HG03460 (cell line): ENCODE data around the gene SYNPR.
"Not testable (repeated sequence)": the region's sequence is repeated elsewhere in the genome, so short reads cannot be mapped to it uniquely, and the experiment has no call there.

Experiments
- ATAC-seq: cut with Tn5 transposase; IDR thresholded peaks from one replicate; pipeline ENCODE4 v1.9.1; 2021; ENCODE audit not compliant: unreplicated experiment

SYNPR gene

GRCh38 chr3:63607716-63608115 lies 329.6 kb downstream of the SYNPR start:
- no peak for ATAC-seq

- no peak for ATAC-seq
Measured at GRCh38 chr3:63609408-63609807, 331.3 kb downstream of the SYNPR start.

- no peak for ATAC-seq
Measured at GRCh38 chr3:63609834-63610233, 331.7 kb downstream of the SYNPR start.

DNA sequence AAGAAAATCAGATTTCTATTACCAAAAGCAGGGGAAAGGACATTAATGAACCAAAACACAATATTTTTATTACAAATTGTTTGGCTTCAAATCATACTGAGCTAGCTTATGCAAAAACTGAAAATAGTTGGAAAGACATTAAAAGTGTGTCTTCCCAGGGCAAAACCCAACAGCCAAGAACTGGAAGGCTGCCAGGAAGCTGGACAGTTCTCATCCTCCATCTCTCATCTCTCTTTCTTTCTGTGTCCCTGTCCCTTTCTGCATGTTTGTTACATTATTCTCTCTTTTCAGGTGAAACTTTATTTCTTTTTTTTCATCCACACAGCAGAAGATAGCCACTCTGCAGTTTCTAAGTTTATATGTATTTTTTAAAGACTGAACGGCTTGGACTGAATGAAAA lies 333.3 kb downstream of the SYNPR start:
- ATAC-seq = no peak

- no peak for ATAC-seq
Measured at GRCh38 chr3:63613561-63613960, 335.5 kb downstream of the SYNPR start.

DNA sequence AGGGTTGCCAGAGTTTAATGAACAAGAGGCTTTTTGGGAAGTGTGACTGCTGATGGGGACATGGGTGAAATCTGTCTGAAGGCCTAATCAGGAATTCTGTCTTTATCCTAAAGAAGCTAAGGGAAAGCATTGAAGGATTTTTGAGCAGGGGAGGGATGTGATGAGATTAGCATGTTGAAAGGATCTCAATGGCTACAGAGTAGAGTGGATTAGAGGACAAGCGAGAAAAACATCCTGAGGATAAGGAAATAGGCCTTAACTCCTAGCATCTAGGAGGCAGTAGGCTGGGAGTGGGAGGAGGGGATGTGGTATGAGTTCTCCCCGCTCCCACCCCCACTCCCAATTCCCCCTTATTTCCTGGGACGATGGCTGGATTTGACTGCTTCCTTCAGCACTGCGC lies 339.3 kb downstream of the SYNPR start:
- ATAC-seq = no peak

DNA sequence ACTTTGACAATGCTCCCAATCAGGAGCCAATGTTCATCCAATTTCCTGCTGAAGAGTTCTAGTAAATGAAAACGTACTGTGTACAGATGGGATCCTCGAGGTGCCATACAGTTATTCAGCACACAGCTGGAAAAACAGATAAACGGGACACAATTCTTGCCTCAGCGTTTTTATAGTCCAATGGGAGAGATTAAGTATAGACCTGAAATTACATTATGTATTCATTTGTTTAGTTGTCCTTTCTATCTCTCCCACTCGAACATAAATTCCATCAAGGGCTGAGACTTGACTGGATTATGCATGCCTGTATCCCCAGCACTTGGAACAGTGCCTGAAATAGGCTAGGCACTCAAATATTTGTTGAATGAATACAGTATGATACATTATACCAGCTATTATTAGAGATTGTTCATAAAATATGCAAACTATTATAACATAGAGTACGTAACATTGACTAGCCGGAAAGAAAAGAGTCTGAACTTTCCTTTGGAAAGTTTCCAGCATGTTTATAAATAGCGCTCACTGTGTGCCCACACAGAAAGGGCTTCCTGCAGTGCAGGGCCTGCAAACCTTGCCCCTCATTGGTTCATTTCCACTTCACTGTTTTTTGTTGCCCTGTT lies 346.9 kb downstream of the SYNPR start:
- no peak for ATAC-seq

- no peak for ATAC-seq
Measured at GRCh38 chr3:63631670-63632069, 353.6 kb downstream of the SYNPR start.

- no peak for ATAC-seq
Measured at GRCh38 chr3:63635186-63635585, 357.1 kb downstream of the SYNPR start.

DNA sequence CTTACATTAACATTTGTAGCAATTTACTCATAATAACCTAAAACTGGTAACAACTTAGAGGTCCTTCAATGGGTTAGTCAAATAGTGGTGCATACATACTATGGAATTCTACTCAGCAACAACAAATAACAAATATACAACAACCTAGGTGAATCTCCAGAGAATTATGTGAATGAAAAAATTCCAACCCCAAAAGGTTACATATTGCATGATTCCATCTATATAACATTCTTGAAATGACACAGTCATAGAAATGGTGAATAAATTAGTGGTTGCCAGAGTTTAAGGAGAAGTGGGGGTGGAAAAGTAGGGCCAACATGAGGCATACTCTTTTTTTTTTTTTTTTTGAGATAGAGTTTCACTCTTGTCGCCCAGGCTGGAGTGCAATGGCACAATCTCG lies 361.7 kb downstream of the SYNPR start:
- ATAC-seq = no peak

- ATAC-seq = no peak
Measured at GRCh38 chr3:63642488-63642887, 364.4 kb downstream of the SYNPR start.

- ATAC-seq = no peak
Measured at GRCh38 chr3:63644212-63644797, 366.2 kb downstream of the SYNPR start.

DNA sequence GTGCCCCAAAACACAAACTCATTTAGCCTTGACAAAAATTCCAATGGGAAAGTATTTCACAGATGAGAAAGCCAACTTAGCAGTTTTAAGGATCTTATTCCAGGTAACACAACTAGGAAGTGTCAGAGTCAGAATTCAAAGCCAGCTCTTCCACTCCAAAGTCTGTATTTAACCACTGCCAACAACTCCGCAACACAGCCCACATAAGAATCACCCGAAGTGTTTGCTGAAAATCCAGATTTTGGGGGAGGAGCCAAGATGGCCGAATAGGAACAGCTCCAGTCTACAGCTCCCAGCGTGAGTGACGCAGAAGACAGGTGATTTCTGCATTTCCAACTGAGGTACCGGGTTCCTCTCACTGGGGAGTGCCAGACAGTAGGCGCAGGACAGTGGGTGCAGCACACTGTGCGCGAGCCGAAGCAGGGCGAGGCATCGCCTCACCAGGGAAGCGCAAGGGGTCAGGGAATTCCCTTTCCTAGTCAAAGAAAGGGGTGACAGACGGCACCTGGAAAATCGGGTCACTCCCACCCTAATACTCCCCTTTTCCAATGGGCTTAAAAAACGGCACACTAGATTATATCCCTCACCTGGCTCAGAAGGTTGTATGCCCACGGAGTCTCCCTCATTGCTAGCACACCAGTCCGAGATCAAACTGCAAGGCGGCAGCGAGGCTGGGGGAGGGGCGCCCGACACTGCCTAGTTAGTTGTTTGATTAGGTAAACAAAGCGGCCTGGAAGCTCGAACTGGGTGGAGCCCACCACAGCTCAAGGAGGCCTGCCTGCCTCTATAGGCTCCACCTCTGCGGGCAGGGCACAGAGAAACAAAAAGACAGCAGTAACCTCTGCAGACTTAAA lies 367.0 kb downstream of the SYNPR start:
- not testable (repeated sequence) for ATAC-seq

DNA sequence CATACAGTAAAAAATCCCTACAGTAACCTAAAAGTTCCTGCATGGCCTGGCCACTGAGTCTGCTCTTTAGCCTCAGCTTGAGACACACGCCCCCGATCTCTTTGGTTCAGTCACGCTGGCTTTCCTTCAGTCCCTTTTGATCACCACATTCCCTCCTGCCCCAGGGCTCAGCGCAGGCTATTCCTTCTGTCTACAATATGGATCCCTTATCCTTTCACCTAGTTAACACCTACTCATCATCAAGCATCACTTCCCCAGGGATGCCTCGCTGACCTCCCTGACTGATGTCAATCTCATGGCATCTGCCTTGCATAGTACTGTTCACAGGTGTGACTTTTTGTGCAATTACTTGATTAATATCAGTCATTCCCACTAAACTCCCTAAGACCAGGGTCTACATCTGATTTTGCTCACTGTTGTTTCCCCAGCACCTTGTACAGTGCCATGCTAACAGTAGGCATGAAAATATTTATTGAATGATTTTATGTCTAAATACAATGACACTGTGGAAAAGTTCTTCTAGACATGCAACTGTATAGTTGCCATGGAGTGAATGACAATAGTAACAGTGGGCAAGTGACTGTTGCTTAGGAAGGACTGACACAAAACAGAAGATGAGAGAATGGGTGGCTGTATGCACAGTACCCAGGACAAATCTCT lies 374.1 kb downstream of the SYNPR start, which contains the start of gene SNTN:
Gene SNTN, plus strand, starts transcription at position 610 of the 660 bp plus-strand sequence. Its CDS starts 13 bp downstream, at position 623.
- no peak for ATAC-seq

DNA sequence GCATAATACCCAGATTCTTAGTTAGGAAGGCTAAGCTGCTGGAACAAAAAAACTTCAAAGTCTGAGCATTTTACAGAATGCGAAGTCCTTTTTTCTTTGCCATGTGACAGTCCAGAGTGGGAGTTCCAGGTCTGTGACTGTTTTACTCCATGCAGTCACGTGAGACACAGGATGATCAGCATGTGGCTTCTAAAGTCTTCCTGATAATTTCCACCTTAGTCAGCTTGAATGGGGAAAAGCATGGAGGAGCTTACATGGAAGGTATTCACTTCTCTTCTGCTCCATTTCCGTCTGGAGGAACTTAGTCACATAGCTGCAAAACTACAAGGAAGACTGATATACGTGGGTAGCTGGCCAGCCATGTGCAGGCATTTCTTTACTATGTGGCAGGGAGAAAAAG lies 376.1 kb downstream of the SYNPR start:
- ATAC-seq = no peak

DNA sequence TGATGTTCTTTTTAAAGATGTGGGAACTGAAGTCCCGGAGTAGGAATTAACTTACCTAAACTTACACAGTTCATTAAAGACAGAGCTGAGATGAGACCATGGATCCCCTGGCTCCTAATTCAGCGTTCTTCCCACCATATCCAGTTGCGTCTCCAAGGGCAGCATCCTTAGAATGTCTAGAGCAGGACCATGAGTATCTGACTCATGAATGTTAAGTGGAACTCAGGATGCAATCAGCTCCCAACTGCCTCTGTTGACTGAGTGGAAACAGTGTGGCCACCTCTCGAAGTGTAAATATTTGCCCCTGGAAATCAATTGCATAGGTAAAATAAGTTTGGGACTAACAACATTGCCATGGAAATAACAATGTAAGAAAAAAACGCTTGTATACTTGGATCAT lies 376.8 kb downstream of the SYNPR start:
- no peak for ATAC-seq

DNA sequence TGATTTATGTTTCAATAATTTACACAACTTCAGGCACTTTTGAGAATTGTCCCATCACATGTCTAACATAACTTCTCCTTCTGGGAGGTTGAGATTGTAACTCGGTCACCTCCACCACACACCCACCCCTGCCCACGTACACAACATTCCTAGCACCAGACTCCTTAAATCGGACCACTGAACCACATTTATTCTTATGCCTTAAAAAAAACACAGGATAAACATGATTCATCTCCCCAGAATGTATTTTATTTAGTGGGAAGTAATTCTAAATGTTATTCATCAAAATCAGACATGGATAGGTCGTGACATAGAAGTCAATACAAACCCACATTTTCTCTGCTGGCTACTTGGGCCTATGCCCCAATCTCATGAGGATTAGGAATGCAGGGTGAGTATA lies 377.4 kb downstream of the SYNPR start:
- ATAC-seq = no peak

DNA sequence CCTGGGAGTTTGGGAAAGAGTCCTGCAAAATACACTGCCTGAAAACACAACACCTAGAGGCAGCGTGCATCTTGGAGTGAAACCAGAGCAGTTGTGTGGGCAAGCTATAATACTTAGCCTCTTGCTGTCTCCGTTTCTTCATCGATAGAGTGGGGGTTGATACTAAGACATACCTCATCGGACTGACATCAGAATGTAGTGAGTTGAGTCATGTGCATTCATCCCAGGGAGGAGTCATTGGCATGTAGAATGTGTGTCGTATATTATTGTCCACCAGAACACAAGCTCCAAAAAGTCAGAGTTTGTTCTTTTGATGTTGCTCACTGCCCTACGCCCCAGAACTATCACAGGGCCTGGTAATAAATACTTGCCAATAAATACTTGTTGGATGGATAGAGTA lies 378.7 kb downstream of the SYNPR start:
- no peak for ATAC-seq

- no peak for ATAC-seq
Measured at GRCh38 chr3:63661242-63661641, 383.1 kb downstream of the SYNPR start.

GRCh38 chr3:63662011-63662410 lies 383.9 kb downstream of the SYNPR start:
- ATAC-seq = no peak

- no peak for ATAC-seq
Measured at GRCh38 chr3:63662500-63662899, 384.4 kb downstream of the SYNPR start.
